Amniotic epithelial cell (primary cell): ENCODE results near the gene CYB5R4.
"Not testable (repeated sequence)": the region's sequence is repeated elsewhere in the genome, so short reads cannot be mapped to it uniquely, and the experiment has no call there.

Experiments used
- DNase-seq: peaks from one replicate; pipeline ENCODE4 v3.0.0-alpha.2; 2010; ENCODE audit warnings: low read depth

The CYB5R4 gene

DNA sequence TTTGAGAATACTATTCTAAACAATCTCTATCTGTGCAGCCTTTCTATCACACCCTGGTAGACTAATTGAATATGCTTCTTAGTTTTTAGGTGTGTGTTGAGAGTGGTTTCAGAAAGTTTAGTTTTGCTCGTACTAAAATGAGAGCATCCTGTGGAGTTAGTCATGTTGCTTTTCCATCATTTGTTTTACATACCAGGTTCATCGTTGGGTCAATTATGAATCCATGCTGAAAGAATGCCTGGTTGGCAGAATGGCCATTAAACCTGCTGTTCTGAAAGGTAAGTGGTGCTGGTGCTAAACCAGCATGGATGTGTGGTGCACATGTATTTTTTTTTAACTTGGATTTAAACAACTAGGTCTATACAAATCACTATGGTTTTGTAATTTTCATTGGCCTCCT, 49.3 kb downstream of the CYB5R4 start:
- DNase-seq: peak; percentile 19

DNA sequence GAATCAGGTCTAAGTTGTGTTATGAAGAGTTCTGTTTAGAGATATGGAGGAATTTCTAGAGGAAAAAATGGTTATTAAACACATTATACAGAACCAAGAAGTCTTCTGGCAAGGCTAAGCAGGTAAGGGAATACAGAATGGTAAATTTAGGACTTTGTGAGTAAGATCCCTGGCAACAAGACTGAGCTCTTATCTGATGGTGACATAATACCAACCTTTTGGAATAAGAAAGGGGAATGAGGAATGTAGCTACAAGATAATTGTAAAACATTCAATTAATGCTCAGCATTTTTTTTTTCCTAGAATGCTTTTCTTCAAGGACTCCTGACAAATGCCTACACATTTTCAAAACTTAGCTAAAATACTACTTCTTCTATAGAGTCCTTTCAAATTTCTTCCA, 51.8 kb downstream of the CYB5R4 start:
- peak; percentile 14 for DNase-seq

DNA sequence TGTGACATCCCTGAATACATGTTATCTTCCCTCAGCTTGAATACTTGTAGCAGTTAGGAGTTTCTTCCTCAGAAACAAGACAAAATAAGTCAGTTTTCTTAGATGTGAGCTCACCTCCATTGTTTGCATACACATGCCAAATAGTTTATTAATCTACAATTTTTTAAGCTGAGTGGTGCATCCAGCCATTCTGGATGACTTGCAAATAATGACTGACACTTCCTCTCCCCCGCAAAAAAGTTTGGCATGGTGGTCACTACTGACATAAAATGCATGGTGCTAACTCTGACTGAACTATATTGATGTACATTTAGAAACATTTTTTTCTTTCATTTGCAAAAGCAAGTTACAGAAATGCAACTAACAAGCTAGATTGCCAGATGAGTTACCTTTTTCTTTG, 55.5 kb downstream of the CYB5R4 start:
- no peak for DNase-seq

DNA sequence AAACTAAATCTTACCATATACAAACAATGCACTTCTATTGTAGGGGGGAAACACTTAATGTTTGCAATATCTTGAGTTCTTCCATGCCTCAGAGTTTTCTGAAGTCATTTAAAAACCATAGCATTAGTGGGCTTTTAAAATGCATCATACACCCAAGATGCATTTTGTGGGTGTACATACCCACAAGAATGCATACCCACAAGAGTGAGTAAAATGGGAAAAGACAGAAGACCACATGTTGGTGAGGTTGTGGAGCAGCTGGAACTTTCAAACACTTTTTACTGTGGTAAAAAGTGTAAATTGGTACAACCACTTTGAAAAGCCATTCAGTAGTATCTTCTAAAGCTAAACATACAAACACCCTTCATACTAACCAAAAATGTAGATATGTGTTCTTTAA, 57.5 kb downstream of the CYB5R4 start:
- peak; percentile 11 for DNase-seq

DNA sequence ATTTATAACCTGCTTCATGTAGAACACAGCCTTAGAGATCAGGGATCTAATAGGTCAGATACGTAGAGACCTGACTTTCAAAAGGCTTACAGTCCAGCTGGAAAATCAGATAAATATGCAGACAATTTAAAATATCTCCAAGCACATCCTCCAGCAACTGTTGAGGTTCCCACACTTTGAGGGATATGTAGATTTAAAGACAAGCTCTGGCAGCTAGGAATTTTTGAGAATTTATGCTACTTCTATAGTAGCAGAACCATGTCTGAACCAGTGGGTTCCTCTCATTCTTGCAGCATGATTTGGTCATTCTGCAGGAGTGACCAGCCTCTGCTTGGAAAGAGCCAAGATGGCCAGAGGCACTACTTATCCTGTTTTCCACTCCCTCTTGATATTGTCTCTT, 60.5 kb downstream of the CYB5R4 start:
- peak; percentile 42 for DNase-seq

DNA sequence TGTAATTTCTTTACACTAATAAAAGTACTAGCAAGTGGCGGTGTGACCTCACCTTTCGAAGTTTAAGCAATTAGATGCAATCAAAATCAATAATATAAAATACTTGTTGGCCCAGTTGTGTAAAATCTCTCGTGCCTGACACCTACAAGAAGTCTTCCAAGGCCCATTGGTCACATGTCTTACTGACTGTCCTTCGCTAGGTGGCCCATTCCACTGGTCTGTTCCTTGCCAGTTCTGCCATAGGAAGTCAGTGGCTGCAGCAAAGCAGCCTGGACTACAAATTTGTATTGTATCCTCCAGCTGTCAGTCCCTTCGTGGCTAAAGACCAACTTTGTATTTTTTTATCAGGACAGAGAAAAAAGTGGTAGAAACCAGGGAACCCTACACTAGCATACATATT, 61.8 kb downstream of the CYB5R4 start:
- DNase-seq: no peak

DNA sequence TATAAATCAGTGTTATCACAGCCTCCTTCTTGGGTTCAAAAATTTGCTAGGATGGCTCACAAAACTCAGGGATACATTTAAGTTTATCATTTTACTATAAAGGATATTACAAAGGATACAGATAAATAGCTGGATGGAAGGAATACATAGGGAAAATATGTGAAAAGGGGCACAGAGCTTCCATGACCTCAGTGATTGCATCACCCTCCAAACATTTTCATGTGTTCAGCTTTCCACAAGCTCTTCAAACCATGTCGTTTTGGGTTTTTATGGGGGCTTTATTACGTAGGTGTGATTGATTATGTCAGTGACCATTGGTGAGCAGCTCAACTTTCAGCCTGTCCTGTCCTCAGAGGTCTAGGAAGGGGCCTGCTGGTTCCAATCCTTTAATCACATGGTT, 68.0 kb downstream of the CYB5R4 start:
- no peak for DNase-seq

DNA sequence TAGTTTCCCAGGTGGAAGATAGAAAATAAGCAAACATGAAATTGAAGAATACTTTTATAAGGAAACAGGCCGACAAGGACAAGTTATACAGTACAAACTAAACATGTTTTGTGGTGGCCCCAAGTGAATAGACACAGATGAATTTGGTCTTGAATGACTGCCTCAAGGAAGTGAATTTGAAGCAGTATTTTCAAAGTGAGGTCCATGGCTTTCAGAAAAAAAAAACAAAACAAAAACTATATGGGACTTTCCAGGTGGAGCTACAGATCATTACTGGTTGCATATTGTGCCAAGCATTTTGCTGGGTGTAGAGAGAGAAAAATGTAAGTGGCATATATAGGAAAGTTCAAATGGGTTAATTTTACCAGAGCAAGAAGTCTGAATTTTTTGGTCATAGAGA, 68.8 kb downstream of the CYB5R4 start:
- no peak for DNase-seq

DNA sequence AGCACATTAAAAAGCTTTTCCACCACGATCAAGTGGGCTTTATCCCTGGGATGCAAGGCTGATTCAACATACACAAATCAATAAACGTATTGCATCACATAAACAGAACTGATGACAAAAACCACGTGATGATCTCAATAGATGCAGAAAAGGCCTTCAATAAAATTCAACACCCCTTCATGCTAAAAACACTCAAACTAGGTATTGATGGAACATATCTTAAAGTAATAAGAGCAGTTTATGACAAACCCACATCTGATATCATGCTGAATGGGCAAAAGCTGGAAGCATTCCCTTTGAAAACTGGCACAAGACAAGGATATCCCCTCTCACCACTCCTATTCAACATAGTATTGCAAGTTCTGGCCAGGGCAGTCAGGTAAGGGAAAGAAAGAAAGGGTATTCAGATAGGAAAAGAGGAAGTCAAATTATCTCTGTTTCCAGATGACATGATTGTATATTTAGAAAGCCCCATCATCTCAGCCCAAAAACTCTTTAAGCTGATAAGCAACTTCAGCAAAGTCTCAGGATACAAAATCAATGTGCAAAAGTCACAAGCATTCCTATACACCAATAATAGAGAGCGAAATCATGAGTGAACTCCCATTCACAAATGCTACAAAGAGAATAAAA, 86.8 kb downstream of the CYB5R4 start:
- not testable (repeated sequence) for DNase-seq

DNA sequence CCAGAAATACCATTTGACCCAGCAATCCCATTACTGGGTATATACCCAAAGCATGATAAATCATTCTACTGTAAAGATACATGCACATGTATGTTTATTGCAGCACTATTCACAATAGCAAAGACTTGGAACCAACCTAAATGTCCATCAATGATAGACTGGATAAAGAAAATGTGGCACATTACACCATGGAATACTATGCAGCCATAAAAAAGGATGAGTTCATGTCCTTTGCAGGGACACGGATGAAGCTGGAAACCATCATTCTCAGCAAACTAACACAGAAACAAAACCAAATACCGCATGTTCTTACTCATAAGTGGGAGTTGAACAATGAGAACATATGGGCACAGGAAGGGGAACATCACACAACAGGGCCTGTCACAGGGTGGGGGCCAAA, 88.5 kb downstream of the CYB5R4 start:
- not testable (repeated sequence) for DNase-seq

DNA sequence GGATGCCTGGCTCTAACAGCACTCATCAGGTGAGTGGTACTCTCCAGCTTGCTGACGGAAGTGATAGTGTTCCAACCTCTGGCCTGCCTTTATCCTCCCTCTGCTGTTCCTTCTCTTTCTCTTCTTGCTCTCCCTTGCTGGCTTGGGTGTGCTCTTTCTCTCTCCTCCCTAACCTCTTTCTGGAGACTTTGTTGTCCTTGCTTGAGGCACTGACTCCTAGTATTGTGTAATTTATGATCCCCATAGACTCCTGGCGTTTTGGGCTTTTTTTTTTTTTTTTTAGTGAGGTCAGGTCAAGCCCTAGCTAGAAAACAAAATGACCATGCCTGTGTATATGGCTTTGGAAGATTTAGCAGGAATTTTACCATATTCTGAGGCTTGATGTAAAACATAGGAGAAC, 89.4 kb downstream of the CYB5R4 start:
- no peak for DNase-seq

DNA sequence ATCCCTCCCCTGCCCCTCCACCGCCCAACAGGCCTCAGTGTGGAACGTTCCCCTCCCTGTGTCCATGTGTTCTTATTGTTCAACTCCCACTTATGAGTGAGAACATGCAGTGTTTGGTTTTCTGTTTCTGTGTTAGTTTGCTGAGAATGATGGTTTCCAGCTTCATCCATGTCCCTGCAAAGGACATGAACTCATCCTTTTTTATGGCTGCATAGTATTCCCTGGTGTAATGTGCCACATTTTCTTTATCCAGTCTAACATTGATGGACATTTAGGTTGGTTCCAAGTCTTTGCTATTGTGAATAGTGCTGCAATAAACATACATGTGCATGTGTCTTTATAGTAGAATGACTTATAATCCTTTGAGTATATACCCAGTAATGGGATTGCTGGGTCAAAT, 91.9 kb downstream of the CYB5R4 start:
- not testable (repeated sequence) for DNase-seq

DNA sequence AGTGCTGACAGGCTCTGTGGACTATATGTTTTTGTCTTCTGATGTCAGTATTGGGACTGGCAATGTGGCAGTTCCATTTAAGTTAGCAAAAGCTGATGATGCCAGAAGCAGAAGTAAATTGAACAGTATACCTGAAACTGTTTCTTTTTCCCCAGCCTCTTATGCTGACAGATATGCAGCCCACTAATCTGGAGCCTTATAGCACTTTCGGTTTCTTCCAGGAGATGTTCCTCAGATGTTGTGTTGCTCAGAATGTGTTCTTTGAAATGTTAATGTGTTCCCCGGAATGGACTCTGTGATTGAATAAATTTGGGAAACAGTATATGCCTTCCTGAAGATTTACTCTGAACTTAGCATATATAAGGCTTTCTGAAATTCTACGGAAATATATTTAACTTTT, 93.3 kb downstream of the CYB5R4 start:
- peak; percentile 4 for DNase-seq

DNA sequence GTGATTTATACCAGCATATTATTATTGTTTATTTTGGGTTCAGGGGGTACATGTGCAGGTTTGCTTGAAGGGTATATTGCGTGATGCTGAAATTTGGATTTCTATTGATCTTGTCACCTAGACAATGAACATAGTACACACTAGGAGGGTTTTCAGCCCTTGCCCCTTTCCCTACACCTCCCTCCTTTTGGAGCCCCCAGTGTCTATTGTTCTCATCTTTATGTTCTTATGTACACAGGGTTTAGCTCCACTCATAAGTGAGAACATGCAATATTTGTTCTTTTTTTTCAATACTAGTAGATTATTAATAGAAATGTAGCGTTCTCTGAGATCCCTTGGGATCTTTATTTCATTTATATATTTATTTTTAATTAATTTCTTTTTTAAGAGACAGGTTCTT, 94.9 kb downstream of the CYB5R4 start:
- DNase-seq: no peak

DNA sequence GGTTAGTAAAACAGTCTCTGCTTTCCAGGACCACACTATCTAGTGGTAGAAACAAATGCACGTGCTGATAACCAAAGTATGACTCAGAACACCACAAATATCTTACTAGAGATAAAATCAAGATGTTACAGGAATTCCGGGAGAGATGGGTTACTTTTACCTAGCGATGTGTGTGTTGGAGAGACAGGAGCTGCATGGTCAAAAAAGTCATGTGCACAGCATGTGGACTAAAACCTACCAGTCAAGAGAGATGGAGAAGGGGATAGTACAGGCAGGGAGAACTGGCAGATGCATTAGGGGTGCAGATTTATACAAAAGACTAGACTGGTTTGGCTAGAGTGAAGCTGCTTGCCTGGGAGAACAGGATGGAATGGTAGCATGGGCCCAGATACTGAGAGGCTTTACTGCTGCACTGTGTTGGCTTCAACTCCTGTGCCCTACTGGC, 98.8 kb downstream of the CYB5R4 start:
- DNase-seq: peak; percentile 75

DNA sequence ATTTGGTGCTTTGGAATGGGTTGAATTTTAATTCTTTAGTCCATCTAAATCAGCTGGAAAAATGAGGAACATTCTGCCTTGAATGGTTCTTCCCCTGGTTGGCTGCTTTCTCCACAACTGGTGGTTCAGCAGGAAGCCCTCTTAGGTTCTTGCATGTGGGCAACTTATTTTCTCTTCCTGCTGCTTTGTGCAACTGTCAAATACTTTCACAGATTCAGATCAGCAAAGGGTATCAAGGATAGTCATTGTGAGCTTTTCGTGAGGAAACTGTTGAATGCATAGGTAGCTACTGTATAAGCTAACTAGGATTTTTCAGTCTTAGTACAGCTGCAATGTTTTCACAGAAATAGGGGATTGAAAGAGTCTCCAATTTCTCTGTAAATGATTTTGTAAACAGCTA, 101.2 kb downstream of the CYB5R4 start:
- no peak for DNase-seq

DNA sequence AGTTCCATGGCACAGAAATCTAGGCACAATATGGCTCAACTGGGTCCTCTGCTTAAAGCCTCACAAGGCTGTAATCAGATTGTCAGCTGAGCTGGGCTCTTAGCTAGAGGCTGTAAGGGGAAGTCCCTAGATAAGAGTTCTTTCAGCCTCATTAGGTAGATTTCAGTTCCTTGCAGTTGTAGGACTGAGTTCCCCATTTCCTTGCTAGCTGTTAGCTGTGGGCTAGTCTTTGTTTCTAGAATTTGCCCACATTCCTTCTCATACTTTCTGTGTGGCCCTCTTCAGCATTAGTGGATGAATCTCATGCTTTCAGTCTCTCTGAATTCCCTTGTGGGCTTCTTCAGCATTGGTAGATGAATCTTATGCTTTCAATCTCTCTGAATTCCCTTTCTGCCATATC, 103.1 kb downstream of the CYB5R4 start:
- no peak for DNase-seq

DNA sequence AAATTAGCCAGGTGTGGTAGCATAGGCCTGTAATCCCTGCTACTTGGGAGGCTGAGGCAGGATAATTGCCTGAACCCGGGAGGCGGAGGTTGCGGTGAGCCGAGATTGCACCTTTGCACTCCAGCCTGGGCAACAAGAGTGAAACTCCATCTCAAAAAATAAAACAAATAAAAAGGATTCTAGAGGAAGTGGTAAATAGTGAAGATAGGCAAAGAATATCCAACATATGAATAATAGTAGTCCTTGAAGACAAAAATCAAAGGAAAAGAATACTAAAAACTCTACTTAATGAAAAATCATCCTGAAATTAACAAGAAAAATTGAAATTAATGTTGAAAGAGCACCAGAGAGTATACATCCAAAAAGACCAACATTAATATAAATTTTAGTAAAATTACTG, 107.0 kb downstream of the CYB5R4 start:
- no peak for DNase-seq

DNA sequence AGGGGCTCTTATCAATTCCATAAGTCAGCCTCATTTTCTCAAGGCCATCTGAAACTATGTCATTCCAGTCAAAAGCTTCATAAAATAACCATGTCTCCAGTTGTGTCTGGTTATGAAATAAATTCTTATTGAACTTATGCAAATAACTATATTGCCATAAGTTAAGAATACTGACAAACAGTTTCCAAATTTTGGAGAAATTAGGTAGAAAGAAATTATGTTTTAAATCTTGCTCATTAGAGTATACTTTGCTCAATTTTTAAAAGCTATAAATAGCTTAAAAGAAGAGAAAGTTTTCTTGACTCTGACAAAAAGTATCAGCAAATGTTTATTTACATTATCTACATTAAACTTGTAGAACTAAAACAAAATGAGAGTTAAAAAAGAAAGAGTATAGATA, 111.1 kb downstream of the CYB5R4 start:
- DNase-seq: peak; percentile 3

DNA sequence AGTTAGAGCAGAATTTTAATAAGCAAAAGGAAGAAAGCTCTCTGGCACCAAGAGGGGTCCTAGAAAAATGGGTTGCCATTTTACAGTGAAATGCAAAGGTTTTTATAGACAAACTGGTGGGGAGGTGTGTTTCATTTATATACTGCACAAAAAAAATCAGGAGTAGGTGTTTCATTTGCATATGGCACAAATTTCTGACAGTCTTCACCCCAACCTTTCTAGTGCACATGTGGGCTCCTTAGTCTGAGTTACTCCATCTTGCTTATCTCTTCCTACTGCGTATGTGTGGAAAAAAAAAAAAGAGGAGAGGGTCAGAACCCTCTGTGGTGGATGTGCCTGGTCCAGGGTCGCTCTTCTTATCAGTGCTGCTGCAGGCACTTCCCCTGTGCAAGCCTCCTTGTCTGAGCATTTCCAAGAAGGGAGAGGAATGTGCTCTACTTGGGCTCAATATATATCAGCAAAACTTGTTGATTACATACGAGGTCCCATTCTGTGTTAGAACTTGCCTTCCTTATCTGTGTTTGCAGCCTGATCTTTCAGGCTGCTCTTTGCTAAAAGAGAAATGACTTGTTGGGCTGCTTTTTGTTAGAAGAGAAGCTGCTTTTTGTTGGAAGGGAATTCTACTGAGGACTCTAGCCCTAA, 115.0 kb downstream of the CYB5R4 start:
- DNase-seq: no peak

DNA sequence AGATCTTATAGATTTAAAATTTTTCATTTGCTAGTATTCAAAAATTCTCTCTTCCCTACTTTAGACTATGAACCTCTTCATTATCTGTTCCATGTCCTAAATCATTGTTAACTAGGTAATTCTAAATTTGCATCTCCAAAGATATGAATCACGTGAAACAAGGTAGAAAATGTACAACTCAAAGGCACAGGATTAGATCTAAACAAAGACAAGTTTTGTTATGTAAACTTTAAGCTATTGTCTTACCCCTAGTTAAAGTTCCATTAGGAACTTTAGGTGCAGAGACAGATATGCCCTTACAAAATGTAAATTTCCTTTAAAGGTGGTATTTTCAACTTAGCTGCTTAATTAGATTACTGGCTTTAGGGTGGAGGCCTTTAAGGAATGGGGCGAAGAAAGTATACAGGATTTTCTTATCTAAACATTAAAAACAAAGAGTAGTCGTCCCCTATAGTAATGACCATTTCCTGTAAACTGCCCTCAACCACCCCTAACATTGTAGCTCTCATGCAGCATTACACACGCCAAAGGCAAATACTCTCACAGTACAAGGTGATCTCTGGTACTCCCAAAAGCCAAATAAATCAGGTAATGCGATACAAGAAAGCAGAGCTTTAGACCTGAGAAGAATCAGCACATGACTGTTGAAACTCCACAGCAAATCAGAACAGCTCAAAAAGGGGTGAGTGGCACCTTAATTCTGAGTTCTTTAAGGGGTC, 116.7 kb downstream of the CYB5R4 start:
- no peak for DNase-seq

DNA sequence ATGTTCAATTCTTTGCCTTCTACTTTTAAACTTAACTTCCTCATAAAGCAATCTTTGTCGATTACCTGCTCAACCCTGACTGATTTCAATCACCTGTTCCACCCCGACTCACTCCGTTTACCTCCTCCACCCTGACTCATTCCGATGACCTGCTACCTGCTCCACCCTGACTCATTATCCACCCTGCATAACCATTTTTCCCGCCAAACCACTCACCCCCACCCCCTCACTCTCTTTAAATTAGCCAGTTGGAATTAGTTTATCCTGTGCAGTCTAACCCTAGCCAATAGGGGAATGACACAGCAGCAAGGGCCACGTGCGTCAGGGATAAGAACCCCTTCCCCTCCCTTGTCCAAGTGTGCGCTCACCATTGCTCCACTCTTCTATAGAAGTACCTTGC, 117.4 kb downstream of the CYB5R4 start:
- no peak for DNase-seq

DNA sequence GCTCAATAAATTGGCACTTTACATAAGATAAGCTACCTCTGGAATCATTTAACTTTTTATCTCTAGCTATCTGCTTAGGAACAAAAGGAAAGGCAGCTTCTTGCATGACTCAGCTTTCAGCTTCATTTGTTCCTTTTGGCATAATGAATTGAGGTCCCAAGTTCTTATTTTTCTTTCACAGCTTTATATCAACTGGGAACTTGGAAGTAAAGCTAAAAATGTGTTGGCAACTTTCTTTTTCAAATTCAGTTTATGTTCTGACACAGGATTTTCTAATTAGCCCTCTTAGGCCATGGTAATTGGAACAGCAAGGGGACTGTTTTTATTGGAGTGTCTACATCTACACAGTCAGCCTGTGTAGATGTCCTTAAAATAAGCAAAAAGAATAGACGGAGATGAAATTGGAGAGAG, 118.8 kb downstream of the CYB5R4 start:
- no peak for DNase-seq

DNA sequence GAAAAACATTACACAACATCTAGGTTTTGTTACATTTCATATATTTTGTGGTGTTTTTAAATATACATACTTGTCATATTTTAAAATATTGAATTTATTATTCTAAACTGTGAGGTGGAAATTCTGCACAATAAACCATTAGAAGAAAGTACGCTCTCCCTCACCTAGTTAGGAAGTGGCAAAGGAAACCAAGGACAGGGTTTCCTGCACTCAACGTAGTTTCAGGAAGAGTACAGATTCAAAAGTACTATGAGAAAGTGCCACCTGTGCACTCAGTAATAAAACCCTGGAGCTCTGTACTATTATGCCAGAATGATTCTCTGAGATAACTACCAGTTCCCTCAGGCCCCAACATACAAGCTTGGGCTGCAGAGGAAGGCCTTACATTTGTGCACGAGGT, 119.5 kb downstream of the CYB5R4 start:
- DNase-seq: no peak
